Skin of body (tissue), 2 donors: ENCODE data around the gene SPATA1. TPM values are rescaled to one million over a fixed set of nuclear protein-coding genes. Genes with fewer than 3 reads are reported as not detected.

Experiments
- DNase-seq: peaks from one replicate; lab custom pipeline; 2025; lab: John Stamatoyannopoulos, UW
- total RNA-seq: library from RNA; depleted of rRNA; stranded (reverse); fragments of >200 nt; gene quantifications from one replicate; pipeline ENCODE4 v1.2.3, GENCODE V29; 2014

Gene SPATA1
- total RNA-seq, 1 donor from 2014 or later: 0.79 TPM

DNA sequence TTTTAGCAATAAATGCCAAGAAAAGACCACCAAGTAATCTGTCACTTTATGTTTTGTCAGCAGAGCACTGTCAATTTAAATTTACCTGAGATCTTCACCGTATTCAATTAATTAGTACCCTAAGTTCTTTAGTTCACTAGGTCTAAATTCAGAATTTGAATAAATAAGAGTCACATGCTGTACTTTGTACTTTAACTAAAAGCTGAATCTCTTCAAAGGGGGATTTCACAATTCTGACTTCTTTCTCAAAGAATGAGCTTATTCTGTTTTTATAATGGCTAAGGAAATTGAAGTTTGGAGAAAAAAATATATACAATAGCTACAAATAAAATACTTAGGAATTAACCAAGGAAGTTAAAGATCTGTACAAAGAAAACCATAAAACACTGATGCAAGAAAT, 2.3 kb downstream of the SPATA1 start:
- no peak for DNase-seq

DNA sequence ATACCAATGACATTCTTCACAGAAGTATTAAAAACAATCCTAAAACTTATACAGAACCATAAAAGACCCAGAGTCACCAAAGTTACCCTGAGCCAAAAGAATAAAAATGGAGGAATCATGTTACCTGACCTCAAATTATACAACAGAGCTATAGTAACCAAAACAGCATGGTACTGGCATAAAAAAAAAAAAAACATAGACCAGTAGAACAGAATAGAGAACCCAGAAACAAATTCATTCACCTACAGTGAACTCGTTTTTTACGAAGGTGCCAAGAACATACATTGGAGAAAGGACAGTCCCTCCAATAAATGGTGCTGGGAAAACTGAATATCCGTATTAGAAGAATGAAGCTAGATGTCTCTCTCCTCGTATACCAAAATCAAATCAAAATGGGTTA, 2.8 kb downstream of the SPATA1 start:
- no peak for DNase-seq

DNA sequence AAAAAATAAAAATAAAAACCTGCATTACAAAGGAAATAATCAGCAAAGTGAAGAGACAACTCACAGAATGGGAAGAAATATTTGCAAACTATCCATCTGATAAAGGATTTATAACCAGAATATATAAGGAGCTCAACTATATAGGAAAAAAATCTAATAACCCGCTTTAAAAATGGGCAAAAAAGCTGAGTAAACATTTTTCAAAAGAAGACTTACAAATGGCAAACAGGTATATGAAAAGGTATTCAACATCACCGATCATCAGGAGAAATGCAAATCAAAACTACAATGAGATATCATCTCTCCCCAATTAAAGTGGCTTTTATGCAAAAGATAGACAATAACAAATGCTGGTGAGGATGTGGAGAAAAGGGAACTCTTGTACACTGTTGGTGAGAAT, 4.0 kb downstream of the SPATA1 start:
- no peak for DNase-seq

GRCh38 chr1:84510668-84511067, 4.5 kb downstream of the SPATA1 start:
- peak; percentile 11 for DNase-seq

DNA sequence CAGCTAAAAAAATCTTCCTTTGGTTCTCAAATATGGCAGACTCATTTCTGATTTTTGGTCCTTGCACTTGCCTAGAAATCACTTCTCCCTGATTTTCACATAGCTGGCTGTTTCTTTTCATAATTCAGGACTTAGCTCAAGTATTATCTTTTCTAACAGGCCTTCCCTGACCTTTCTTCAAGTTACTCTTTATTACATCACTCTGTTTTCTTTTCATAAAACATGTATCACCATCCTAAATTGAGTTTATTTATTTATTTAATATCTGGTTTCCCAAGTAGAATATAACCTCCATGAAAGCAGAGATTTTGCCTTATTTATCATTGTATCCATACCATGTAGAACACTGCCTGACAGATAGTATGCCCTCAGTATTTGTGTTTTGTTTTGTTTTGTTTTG, 18.4 kb downstream of the SPATA1 start:
- DNase-seq: no peak

GRCh38 chr1:84525779-84526178, 19.6 kb downstream of the SPATA1 start:
- peak; percentile 9 for DNase-seq

DNA sequence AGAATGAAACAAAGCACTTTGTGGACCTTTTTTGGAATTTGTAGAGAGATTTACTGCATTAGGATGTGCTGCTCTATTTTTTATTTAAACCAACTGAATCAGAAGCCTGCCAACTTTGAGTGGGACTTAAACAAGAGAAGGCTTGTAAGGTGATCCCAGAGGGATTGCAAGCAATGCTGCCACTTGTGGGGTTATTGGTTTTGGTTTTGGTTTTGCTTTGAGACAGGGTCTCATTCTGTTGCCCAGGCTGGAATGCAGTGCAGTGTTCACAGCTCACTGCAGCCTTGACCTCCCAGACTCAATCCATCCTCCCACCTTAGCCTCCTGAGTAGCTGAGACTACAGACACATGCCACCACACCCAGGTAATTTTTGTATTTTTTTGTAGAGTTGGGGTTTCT, 32.4 kb downstream of the SPATA1 start:
- DNase-seq: no peak

DNA sequence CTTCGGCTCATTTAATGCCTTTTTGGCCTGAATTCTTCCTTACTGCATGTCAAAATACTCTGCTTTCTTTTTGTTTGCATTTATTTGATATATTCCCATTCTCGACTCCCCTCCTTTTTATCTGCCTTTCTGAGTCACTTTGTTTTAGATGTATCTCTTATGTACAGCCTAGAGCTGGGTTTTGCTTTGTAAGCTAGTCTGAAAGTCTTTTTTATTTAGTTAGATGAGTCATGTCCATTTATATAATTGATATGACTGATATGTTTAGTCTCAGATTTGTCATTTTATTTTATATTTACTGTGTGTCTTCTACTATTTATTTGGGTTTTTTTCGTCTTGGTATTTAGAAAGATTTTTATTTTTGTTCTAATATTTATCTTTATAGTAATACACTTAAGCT, 33.8 kb downstream of the SPATA1 start:
- DNase-seq: no peak

DNA sequence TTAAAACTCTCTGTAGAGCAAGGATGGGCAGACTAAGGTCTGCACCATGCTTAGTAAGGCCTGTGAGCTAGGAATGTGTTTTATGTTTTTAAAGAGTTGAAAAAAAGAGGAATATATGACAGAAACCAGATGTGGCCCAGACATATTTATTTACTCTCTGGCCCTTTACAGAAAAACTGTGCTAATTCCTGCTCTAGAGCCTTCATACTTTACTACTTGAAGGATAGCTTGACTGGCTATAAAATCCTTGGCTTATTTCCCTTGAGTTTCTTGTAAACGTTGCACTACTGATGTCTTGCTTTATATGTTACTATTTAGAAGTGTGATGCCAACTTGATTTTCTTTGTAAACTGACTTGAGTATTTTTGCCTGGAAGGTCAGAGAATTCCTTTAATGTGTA, 34.6 kb downstream of the SPATA1 start:
- DNase-seq: no peak

DNA sequence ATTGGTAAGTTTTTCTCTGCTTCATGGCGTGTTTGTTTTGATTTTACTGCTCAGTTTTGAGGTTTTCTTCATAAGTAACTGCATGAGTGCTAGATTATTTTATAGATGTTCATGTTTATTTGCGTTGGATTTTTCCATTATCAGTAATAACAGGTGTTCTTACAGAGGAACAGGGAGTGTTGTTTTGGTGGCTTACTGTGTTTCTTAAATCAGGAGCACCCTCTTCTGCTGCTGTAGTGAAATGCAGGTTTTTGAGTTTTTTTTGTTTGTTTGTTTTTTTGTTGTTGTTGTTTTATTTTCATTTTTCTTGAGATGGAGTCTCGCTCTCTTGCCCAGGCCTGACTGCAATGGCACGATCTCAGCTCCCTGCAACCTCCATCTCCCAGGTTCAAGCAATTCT, 35.5 kb downstream of the SPATA1 start:
- no peak for DNase-seq

- peak; percentile 76 for DNase-seq
Observed at GRCh38 chr1:84550826-84551225, 44.6 kb downstream of the SPATA1 start.

DNA sequence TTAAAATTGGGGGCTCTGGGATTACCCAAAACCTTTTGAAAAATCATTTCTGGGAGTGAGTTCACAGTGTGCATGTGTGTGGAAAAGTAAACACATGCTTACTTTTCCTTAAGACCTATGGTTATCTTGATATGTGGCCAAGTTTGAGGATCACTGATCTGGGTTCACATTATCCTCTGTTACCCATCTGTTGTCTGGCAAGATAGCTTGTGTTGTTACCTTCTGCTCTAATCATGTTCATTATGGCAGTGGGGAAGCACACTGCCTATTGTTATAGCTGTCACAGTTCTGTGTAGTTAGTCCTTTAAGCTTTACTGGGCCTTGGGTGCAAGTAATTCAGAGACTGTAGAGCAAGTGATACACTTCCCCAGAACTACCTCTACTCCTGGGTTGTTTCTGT, 63.0 kb downstream of the SPATA1 start:
- no peak for DNase-seq

DNA sequence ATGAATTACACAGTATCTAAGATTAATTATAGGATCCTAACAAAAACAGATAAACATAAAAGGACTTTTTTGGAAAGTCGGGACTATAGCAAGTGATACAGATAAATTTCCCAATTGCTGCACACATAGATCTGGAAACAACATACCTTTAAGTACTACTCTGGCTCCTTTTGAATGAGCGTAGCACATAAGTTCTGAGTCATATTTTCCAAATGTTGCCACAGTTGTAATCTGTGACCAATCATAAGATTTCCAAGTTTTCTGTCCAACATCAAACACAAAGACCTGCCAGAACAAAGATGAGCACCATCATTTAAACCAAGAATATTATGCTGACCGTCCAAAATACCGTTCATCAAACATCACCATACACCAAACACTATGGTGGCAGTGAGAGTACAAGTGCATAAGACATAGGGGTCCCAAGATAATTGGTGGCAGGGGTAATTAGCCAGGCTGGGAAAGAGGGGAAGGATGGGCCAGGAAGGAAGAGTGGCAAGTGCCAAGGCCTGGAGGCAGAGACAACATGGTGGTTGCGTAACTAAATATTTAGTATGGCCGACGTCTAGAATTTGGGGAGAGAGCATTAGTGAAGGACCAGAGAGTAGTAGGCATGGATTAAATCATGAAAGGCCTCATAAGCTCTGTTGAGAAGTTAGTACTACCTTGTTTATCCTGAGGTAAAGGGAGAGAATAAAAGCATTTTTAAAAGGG, 64.4 kb downstream of the SPATA1 start:
- no peak for DNase-seq

GRCh38 chr1:84571150-84571535, 65.0 kb downstream of the SPATA1 start:
- no peak for DNase-seq

DNA sequence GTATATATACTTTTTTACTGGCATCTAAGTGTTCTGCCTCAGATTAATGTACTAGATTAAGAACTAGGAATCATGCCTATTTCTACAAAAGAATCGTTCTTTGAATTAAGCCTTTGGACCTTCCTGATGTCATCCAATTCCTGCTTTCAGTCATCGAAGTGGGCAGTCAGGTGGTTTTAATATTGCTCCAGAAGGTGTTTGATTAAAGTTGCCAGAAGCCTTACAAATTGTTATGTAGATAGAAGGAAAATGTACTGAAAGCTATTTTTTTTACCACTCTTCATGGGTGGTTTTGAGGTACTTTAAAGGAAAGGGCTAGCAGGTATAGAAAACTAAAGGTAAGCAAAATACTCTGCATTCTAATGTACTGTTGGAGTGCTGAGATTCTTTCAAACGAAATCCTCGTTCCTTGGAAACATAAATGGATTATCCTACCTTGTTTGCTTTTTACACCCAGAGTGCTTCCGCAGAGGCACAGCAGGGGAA, 67.3 kb downstream of the SPATA1 start:
- DNase-seq: peak; percentile 6

DNA sequence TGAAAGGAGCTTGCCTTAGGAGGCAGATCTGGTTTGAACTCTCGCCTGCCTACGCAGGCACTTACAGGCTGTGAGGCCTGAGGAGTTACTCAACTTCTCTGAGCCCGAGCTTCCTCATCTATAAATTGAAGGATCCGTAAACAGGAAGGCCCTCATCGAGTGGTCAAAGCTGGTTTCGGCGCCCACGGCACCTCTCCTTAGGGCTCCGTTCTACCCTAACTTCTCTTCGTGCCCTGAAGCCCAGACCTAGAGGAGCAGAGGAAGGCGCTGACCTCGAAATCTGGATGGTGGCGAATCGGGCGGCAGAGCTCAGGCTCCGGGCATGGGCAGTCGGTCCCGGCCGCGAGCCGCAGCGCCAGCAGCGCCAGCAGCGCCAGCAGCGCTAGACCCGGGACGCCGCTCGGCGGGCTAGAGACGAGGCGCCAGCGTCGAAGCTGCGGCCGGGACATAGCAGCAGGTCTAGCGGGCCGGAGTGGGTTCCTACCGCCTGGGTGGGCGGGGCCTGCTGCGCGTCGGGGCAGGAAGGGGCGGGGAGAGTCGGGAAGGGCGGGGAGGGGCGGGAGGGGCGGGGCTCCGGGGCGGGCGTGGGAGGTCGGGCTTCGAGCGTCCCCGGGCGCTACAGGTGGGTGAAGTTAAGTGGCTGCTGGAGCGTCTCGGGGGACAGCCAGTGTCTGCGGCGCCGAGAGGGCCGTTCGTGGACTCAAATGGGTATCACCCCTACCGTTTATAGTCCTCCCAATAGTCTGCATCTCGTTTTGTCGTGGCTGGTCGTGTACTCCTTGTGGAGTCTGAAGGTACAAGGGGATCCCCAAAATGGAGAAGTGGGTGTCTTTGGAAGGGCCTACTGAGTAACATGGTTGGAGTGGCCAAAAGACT, 68.0 kb downstream of the SPATA1 start, which contains the start of gene CTBS:
CTBS (minus strand) TSS at position 474 of the 876 bp plus-strand sequence; CDS start at position 449, 25 bp downstream.
- DNase-seq: peak; percentile 77

GRCh38 chr1:84574936-84575335, 68.8 kb downstream of the SPATA1 start:
- DNase-seq: no peak

- DNase-seq: no peak
Observed at GRCh38 chr1:84581648-84582047, 75.5 kb downstream of the SPATA1 start.

- DNase-seq: peak; percentile 14
Observed at GRCh38 chr1:84582802-84583587, 76.8 kb downstream of the SPATA1 start.

- no peak for DNase-seq
Observed at GRCh38 chr1:84583648-84584047, 77.5 kb downstream of the SPATA1 start.

DNA sequence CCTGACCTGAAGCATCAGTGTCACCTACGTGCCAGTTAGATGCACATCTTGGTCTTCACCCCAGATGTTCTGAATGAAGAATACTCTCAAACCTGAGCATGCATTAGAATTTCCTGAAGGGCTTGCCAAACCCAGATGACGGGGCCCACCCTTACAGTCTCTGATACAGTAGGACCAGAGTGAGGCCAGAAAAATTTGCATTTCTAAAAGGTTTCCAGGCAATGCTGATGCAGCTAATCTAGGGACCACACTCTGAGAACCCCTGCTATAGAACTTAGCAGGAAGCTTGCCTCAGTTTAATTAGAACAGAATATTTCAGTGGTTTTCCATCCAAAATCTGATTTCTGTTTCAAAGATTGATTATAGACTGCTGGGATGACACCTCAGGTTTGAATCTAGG, 77.9 kb downstream of the SPATA1 start:
- DNase-seq: no peak

DNA sequence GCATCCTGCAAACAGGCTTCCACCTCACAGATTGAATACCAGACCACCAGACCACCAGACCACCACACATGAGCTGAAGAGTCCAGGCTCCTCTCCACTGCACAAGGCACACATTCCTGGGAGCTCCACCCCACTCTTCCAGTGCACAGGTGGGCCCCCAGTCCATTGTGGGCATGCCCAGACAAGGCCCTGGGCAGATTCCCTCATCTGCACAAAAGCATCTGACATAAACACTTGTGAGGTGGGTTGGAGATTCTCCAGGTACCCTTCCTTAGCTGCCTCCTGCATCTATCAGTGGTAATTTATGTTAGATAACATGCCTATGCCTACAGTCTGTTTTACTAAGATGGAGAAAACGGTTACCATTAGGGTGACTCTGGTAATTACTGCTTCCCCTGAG, 79.6 kb downstream of the SPATA1 start:
- no peak for DNase-seq
